HEK293 (cell line): ENCODE data around the gene SYTL3.

ENCODE experiments used
- GFI1B ChIP-seq: fragments of 450-650 bp; formaldehyde crosslinking; IDR thresholded peaks from 2 replicates; pipeline ENCODE4 v1.5.1; 2016; ENCODE audit warnings: missing biosample characterization, missing genetic modification characterization
- TCF7L2 ChIP-seq: IDR thresholded peaks from 2 replicates; pipeline ENCODE4 v1.6.1; 2011; ENCODE audit warnings: low read depth, mild to moderate bottlenecking, inconsistent platforms, low read length, moderate library complexity, borderline replicate concordance
- ZIC2 ChIP-seq: fragments of 450-650 bp; formaldehyde crosslinking; IDR thresholded peaks from 2 replicates; pipeline ENCODE4 v1.5.1; 2016; ENCODE audit warnings: missing biosample characterization, missing genetic modification characterization
- ZNF24 ChIP-seq: fragments of 450-650 bp; formaldehyde crosslinking; IDR thresholded peaks from 2 replicates; pipeline ENCODE4 v1.5.1; 2016; ENCODE audit warnings: missing biosample characterization, missing genetic modification characterization
- ZNF501 ChIP-seq: fragments of 450-650 bp; formaldehyde crosslinking; IDR thresholded peaks from 2 replicates; pipeline ENCODE4 v1.5.1; 2016; ENCODE audit warnings: missing biosample characterization, missing genetic modification characterization
- ZNF521 ChIP-seq: fragments of 450-650 bp; formaldehyde crosslinking; IDR thresholded peaks from 2 replicates; pipeline ENCODE4 v1.5.1; 2017; ENCODE audit warnings: missing biosample characterization, mild to moderate bottlenecking, missing genetic modification characterization
- TF ChIP-seq, protein P1 (sequence below): fragments of 450-650 bp; formaldehyde crosslinking; IDR thresholded peaks from 2 replicates; pipeline ENCODE4 v1.5.1; 2016; ENCODE audit warnings: missing biosample characterization, missing genetic modification characterization
- TF ChIP-seq, protein P2 (sequence below): fragments of 450-650 bp; formaldehyde crosslinking; IDR thresholded peaks from 2 replicates; pipeline ENCODE4 v1.5.1; 2016; ENCODE audit warnings: missing biosample characterization, missing genetic modification characterization
- TF ChIP-seq, protein P3 (sequence below): fragments of 450-650 bp; formaldehyde crosslinking; conservative IDR thresholded peaks from 2 replicates; pipeline ENCODE4 v1.5.1; 2016; ENCODE audit warnings: low read depth, missing biosample characterization, missing genetic modification characterization

DNA sequence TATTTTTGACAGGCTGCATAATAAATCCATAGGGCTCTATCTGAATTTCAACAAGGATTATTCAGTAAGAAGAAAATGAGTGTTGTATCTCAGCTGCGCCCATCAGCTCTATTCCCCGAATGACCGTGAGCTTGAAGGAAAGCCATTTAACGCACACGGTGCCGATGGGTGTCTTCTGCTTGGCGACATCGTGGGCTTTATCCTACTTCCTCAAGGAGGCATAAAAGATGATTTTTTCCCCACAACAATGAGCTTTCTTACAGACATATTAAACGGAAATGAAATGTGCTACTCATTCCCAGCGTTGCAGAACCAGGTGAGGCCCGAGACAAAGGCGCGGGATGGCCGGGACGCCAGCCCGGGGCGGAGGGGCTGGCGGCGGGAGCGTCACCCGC is 6.0 kb upstream of the SYTL3 start:
- TF ChIP-seq, protein P1, sequence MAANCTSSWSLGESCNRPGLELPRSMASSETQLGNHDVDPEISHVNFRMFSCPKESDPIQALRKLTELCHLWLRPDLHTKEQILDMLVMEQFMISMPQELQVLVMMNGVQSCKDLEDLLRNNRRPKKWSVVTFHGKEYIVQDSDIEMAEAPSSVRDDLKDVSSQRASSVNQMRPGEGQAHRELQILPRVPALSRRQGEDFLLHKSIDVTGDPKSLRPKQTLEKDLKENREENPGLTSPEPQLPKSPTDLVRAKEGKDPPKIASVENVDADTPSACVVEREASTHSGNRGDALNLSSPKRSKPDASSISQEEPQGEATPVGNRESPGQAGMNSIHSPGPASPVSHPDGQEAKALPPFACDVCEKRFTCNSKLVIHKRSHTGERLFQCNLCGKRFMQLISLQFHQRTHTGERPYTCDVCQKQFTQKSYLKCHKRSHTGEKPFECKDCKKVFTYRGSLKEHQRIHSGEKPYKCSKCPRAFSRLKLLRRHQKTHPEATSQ (tag by site-specific recombination) = no peak
- TF ChIP-seq ZNF501 (tag by site-specific recombination) (no peak), ZNF521 (tag by site-specific recombination) (no peak), TCF7L2 (no peak), ZIC2 (tag by site-specific recombination) (no peak), ZNF24 (tag by site-specific recombination) (no peak), GFI1B (tag by site-specific recombination) (no peak)
- TF ChIP-seq, protein P2, sequence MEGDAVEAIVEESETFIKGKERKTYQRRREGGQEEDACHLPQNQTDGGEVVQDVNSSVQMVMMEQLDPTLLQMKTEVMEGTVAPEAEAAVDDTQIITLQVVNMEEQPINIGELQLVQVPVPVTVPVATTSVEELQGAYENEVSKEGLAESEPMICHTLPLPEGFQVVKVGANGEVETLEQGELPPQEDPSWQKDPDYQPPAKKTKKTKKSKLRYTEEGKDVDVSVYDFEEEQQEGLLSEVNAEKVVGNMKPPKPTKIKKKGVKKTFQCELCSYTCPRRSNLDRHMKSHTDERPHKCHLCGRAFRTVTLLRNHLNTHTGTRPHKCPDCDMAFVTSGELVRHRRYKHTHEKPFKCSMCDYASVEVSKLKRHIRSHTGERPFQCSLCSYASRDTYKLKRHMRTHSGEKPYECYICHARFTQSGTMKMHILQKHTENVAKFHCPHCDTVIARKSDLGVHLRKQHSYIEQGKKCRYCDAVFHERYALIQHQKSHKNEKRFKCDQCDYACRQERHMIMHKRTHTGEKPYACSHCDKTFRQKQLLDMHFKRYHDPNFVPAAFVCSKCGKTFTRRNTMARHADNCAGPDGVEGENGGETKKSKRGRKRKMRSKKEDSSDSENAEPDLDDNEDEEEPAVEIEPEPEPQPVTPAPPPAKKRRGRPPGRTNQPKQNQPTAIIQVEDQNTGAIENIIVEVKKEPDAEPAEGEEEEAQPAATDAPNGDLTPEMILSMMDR (tag by site-specific recombination) = no peak
- TF ChIP-seq, protein P3, sequence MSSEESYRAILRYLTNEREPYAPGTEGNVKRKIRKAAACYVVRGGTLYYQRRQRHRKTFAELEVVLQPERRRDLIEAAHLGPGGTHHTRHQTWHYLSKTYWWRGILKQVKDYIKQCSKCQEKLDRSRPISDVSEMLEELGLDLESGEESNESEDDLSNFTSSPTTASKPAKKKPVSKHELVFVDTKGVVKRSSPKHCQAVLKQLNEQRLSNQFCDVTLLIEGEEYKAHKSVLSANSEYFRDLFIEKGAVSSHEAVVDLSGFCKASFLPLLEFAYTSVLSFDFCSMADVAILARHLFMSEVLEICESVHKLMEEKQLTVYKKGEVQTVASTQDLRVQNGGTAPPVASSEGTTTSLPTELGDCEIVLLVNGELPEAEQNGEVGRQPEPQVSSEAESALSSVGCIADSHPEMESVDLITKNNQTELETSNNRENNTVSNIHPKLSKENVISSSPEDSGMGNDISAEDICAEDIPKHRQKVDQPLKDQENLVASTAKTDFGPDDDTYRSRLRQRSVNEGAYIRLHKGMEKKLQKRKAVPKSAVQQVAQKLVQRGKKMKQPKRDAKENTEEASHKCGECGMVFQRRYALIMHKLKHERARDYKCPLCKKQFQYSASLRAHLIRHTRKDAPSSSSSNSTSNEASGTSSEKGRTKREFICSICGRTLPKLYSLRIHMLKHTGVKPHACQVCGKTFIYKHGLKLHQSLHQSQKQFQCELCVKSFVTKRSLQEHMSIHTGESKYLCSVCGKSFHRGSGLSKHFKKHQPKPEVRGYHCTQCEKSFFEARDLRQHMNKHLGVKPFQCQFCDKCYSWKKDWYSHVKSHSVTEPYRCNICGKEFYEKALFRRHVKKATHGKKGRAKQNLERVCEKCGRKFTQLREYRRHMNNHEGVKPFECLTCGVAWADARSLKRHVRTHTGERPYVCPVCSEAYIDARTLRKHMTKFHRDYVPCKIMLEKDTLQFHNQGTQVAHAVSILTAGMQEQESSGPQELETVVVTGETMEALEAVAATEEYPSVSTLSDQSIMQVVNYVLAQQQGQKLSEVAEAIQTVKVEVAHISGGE (tag by site-specific recombination) = no peak
